Measurements from ENCODE around the gene THAP3. TPM values are rescaled to one million over a fixed set of nuclear protein-coding genes. Genes with fewer than 3 reads are reported as not detected.
A peak's percentile ranks its signal among the peaks of the same experiment; 100 is the strongest.

THAP3 gene
- total RNA-seq, 4 donors from 2014 or later: 16.7 to 31.0 (median 24.2) TPM

DNA sequence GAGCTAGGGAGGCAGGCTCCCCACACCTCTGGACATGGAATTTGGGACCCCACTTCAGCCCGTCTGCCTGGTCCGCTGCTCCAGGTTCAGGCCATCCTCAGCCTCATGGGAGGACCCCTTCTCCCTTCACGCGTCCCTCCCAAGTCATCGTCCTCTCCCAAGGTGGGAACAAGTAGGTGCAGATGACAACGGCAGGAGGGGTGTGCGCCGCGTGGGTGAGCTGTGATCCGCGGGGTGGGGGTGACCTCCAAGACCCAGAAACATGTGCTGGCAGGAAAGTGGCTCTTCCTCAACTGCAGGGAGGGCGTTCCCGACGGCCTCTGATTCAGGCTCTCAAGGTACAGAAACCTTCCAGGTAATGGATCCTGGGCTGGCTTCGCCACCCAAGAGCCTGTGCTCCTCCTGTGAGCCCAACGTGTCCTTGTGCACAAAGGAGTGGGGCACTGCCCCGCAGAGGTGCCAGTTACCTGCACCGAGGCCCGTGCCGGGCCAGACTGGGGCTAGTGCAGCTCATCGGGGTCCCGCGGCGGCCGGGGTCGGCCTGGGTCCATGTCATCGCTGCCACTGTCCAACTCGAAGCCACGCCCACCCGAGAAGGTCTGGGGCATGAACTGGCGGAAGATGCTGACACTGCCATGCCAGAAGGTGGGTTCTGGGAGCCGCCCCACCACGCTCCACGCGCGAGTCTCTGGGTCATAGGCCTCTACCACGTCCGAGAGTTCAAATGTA is 31.6 kb upstream of the THAP3 start:
- H3K9me3 ChIP-seq: no peaks in the 10 kb centered on the region
- DNase-seq (peak in 1 of 2 donors; percentile 20), ATAC-seq (no peak)
- peaks cover 0 to 55% of the 10 kb centered on the region in 2 donors for H3K36me3 ChIP-seq
- intact Hi-C loops (cut with DNase I; ENCODE audit: low total_unique reads): no loop called here
- TF ChIP-seq, protein P1, sequence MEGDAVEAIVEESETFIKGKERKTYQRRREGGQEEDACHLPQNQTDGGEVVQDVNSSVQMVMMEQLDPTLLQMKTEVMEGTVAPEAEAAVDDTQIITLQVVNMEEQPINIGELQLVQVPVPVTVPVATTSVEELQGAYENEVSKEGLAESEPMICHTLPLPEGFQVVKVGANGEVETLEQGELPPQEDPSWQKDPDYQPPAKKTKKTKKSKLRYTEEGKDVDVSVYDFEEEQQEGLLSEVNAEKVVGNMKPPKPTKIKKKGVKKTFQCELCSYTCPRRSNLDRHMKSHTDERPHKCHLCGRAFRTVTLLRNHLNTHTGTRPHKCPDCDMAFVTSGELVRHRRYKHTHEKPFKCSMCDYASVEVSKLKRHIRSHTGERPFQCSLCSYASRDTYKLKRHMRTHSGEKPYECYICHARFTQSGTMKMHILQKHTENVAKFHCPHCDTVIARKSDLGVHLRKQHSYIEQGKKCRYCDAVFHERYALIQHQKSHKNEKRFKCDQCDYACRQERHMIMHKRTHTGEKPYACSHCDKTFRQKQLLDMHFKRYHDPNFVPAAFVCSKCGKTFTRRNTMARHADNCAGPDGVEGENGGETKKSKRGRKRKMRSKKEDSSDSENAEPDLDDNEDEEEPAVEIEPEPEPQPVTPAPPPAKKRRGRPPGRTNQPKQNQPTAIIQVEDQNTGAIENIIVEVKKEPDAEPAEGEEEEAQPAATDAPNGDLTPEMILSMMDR (IDR thresholded peaks at IDR 0.05 in 4 of 5, conservative IDR thresholded peaks at IDR 0.05 in 1 of 5): no peak
- no peak for TF ChIP-seq POLR2A (IDR thresholded peaks at IDR 0.05)
- peaks cover 97 to 98% of the 10 kb centered on the region in 2 donors for H3K4me1 ChIP-seq
- no peak overlapping the region for H3K4me3 ChIP-seq
- H3K27ac ChIP-seq: peak overlapping the region; percentile 98 to 100 (median 100)
- in situ Hi-C loops (cut with MboI; ENCODE audit: low sequenced_read_pairs in 4 of 4): no loop called here
- no peaks in the 10 kb centered on the region for H3K27me3 ChIP-seq

DNA sequence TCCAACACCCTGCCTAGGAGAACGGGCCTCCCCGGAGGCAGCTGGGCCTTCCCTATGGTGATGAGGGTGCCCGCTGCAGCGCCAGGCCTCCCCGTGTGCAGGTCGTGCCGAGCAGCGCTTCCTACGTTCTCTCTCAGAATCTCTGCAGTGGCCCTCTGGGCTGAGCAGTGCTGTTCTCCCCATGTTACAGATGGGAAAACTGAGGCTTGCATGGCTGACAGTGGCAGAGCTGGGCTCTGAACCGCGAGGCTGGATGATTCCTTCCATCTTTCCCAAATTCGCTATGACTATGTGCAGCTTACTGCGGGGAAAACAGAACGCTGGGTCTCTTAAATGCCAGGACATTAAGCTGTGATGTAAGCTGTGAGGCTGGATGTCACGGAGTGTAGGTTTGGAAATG is 30.9 kb upstream of the THAP3 start:
- peaks cover 0 to 63% of the 10 kb centered on the region in 2 donors for H3K36me3 ChIP-seq
- TF ChIP-seq, protein P1 (IDR thresholded peaks at IDR 0.05 in 4 of 5, conservative IDR thresholded peaks at IDR 0.05 in 1 of 5): no peak
- no peak for TF ChIP-seq POLR2A (IDR thresholded peaks at IDR 0.05)
- ATAC-seq (no peak), DNase-seq (no peak)
- no peaks in the 10 kb centered on the region for H3K9me3 ChIP-seq
- intact Hi-C loops (cut with DNase I; ENCODE audit: low total_unique reads): no loop called here
- peak overlapping the region; percentile 98 to 100 (median 100) for H3K27ac ChIP-seq
- peaks cover 98% of the 10 kb centered on the region in 2 donors for H3K4me1 ChIP-seq
- in situ Hi-C loops (cut with MboI; ENCODE audit: low sequenced_read_pairs in 4 of 4): no loop called here
- no peak overlapping the region for H3K4me3 ChIP-seq
- no peaks in the 10 kb centered on the region for H3K27me3 ChIP-seq

DNA sequence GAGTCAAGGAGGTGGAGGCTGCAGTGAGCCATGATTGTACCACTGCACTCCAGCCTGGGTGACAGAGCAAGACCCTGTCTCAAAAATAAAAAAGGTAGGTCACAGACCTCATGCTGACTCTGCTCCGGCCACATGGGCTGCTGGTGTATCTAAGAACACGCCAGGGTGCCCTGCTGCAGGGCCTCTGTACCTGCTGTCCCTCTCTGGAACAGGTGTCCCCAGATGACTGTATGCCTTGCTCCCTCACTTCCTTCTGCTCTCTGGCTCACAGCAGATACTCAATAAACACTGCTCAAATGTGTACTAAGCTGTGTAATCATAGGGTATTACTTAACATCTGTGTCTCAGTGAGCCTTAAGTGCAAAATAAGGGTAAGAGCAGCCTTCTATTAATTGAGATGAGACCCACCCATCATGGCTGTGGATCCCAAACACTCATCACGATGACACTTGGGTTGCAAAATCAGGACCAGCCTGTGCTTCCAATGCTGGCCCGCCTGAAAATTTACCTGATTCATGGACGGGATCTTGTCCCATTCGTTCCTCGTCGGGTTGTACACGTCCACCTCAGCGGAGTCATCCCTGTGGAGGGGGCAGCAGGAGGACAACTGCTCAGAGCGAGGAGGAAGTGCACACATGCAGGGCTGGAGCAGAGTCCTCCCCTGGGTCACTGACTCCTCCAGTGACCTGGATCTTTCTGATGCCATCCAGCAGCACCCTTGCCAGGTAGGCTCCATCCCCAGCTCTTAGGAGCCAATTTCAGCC is 29.5 kb upstream of the THAP3 start:
- DNase-seq: peak; percentile 65
- ATAC-seq: peak; percentile 3 to 34
- intact Hi-C loops (cut with DNase I; ENCODE audit: low total_unique reads): no loop called here
- Histone ChIP-seq H3K27me3 (no peaks in the 10 kb centered on the region), H3K4me3 (no peak overlapping the region), H3K27ac (peak overlapping the region; percentile 98 to 100 (median 100)), H3K36me3 (peaks cover 0 to 58% of the 10 kb centered on the region in 2 donors), H3K4me1 (peaks cover 92 to 97% of the 10 kb centered on the region in 2 donors), H3K9me3 (no peaks in the 10 kb centered on the region)
- TF ChIP-seq, protein P1 (IDR thresholded peaks at IDR 0.05 in 4 of 5, conservative IDR thresholded peaks at IDR 0.05 in 1 of 5): no peak
- no peak for TF ChIP-seq POLR2A (IDR thresholded peaks at IDR 0.05)
- in situ Hi-C loops (cut with MboI; ENCODE audit: low sequenced_read_pairs in 4 of 4): no loop called here

DNA sequence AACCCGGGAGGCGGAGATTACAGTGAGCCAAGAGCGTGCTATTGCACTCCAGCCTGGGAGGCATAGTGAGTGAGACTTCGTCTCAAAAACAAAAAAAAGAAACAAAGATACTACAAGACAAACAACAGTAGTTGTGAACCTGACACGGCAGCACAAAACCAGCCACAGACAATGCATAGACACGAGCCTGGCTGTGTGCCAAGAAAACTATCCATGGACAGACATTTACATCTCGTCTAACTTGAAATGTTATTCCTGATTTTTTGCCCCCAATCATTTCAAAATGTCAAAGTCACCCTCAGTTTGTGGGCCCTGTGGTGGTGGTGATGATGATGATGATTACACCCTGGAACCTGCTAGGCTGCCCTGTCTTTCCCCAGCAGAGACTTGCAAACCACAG is 28.3 kb upstream of the THAP3 start:
- DNase-seq (no peak), ATAC-seq (no peak)
- peaks cover 82 to 86% of the 10 kb centered on the region in 2 donors for H3K4me1 ChIP-seq
- H3K27me3 ChIP-seq: no peaks in the 10 kb centered on the region
- H3K36me3 ChIP-seq: peaks cover 0 to 54% of the 10 kb centered on the region in 2 donors
- intact Hi-C loops (cut with DNase I; ENCODE audit: low total_unique reads): no loop called here
- peak overlapping the region; percentile 27 to 90 (median 54) for H3K4me3 ChIP-seq
- no peaks in the 10 kb centered on the region for H3K9me3 ChIP-seq
- in situ Hi-C loops (cut with MboI; ENCODE audit: low sequenced_read_pairs in 4 of 4): no loop called here
- peak overlapping the region; percentile 98 to 100 (median 100) for H3K27ac ChIP-seq
- no peak for TF ChIP-seq POLR2A (IDR thresholded peaks at IDR 0.05)
- TF ChIP-seq, protein P1 (IDR thresholded peaks at IDR 0.05 in 4 of 5, conservative IDR thresholded peaks at IDR 0.05 in 1 of 5): no peak

Measured in gastrocnemius medialis (tissue), 4 donors.